ENCODE results near the gene PCNX1. TPM values are rescaled to one million over a fixed set of nuclear protein-coding genes. Genes with fewer than 3 reads are reported as not detected.

PCNX1 gene
- total RNA-seq, 1 donor from 2014 or later, result 77.2 TPM

GRCh38 chr14:70906793-70907175 lies 475 bp upstream of the PCNX1 start:
- H3K27me3 Mint-ChIP-seq (ENCODE audit: low read depth), result no peaks in the 10 kb centered on the region
- H3K27ac Mint-ChIP-seq, result peak overlapping the region; percentile 98
- DNase-seq (ENCODE audit: low spot score in 2 of 2, unreplicated experiment in 2 of 2), result no peak
- no peak for TF ChIP-seq CTCF (IDR thresholded peaks at IDR 0.05; ENCODE audit: unreplicated experiment)
- H3K4me1 Mint-ChIP-seq, result peaks cover 44% of the 10 kb centered on the region
- H3K4me3 Mint-ChIP-seq, result peak overlapping the region; percentile 77
- H3K9me3 Mint-ChIP-seq, result no peaks in the 10 kb centered on the region
- H3K36me3 Mint-ChIP-seq, result no peaks in the 10 kb centered on the region

- Mint-ChIP-seq H3K4me3 (peak overlapping the region; percentile 86), H3K36me3 (no peaks in the 10 kb centered on the region), H3K27me3 (ENCODE audit: low read depth) (no peaks in the 10 kb centered on the region), H3K27ac (peak overlapping the region; percentile 94), H3K4me1 (peaks cover 56% of the 10 kb centered on the region), H3K9me3 (no peaks in the 10 kb centered on the region)
- no peak for TF ChIP-seq CTCF (IDR thresholded peaks at IDR 0.05; ENCODE audit: unreplicated experiment)
- DNase-seq (ENCODE audit: low spot score in 2 of 2, unreplicated experiment in 2 of 2), result peak; percentile 37 to 65
Observed at GRCh38 chr14:70907996-70908934, 1.0 kb downstream of the PCNX1 start.

GRCh38 chr14:70908935-70909641 lies 1.8 kb downstream of the PCNX1 start:
- peak overlapping the region; percentile 86 for H3K4me3 Mint-ChIP-seq
- no peak for DNase-seq (ENCODE audit: low spot score in 2 of 2, unreplicated experiment in 2 of 2)
- no peaks in the 10 kb centered on the region for H3K9me3 Mint-ChIP-seq
- TF ChIP-seq CTCF (IDR thresholded peaks at IDR 0.05; ENCODE audit: unreplicated experiment), result no peak
- peaks cover 56% of the 10 kb centered on the region for H3K4me1 Mint-ChIP-seq
- no peaks in the 10 kb centered on the region for H3K27me3 Mint-ChIP-seq (ENCODE audit: low read depth)
- no peaks in the 10 kb centered on the region for H3K36me3 Mint-ChIP-seq
- H3K27ac Mint-ChIP-seq, result peak overlapping the region; percentile 94

GRCh38 chr14:70909733-70910614 lies 2.7 kb downstream of the PCNX1 start:
- DNase-seq (ENCODE audit: low spot score in 2 of 2, unreplicated experiment in 2 of 2), result no peak
- Mint-ChIP-seq H3K4me1 (peaks cover 53% of the 10 kb centered on the region), H3K27me3 (ENCODE audit: low read depth) (no peaks in the 10 kb centered on the region), H3K4me3 (peak overlapping the region; percentile 86), H3K27ac (peak overlapping the region; percentile 94), H3K36me3 (no peaks in the 10 kb centered on the region), H3K9me3 (no peaks in the 10 kb centered on the region)
- no peak for TF ChIP-seq CTCF (IDR thresholded peaks at IDR 0.05; ENCODE audit: unreplicated experiment)

GRCh38 chr14:70915415-70915814 lies 8.2 kb downstream of the PCNX1 start:
- no peak overlapping the region for H3K27ac Mint-ChIP-seq
- H3K27me3 Mint-ChIP-seq (ENCODE audit: low read depth), result no peaks in the 10 kb centered on the region
- H3K36me3 Mint-ChIP-seq, result peaks cover 15% of the 10 kb centered on the region
- peaks cover 10% of the 10 kb centered on the region for H3K9me3 Mint-ChIP-seq
- H3K4me1 Mint-ChIP-seq, result peaks cover 44% of the 10 kb centered on the region
- H3K4me3 Mint-ChIP-seq, result no peak overlapping the region
- no peak for DNase-seq (ENCODE audit: low spot score in 2 of 2, unreplicated experiment in 2 of 2)
- TF ChIP-seq CTCF (IDR thresholded peaks at IDR 0.05; ENCODE audit: unreplicated experiment), result no peak

Data from mesothelial cell of epicardium (in vitro differentiated cells).